ENCODE data around the gene ZNF343. TPM values are rescaled to one million over a fixed set of nuclear protein-coding genes. Genes with fewer than 3 reads are reported as not detected.

ZNF343 gene
- total RNA-seq, 2 donors from 2014 or later = 9.3 to 16.9 TPM

- H3K36me3 ChIP-seq = no peaks in the 10 kb centered on the region
- no peaks in the 10 kb centered on the region for H3K27me3 ChIP-seq (replicated peaks; ENCODE audit: insufficient read depth)
- no peak overlapping the region for H3K27ac ChIP-seq
- no peaks in the 10 kb centered on the region for H3K9me3 ChIP-seq
- no peaks in the 10 kb centered on the region for H3K4me1 ChIP-seq (ENCODE audit: control insufficient read depth in 1 of 2, low read depth in 2 of 2)
- TF ChIP-seq, protein P1, sequence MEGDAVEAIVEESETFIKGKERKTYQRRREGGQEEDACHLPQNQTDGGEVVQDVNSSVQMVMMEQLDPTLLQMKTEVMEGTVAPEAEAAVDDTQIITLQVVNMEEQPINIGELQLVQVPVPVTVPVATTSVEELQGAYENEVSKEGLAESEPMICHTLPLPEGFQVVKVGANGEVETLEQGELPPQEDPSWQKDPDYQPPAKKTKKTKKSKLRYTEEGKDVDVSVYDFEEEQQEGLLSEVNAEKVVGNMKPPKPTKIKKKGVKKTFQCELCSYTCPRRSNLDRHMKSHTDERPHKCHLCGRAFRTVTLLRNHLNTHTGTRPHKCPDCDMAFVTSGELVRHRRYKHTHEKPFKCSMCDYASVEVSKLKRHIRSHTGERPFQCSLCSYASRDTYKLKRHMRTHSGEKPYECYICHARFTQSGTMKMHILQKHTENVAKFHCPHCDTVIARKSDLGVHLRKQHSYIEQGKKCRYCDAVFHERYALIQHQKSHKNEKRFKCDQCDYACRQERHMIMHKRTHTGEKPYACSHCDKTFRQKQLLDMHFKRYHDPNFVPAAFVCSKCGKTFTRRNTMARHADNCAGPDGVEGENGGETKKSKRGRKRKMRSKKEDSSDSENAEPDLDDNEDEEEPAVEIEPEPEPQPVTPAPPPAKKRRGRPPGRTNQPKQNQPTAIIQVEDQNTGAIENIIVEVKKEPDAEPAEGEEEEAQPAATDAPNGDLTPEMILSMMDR (IDR thresholded peaks at IDR 0.05) = no peak
- H3K4me3 ChIP-seq = no peak overlapping the region
- DNase-seq (ENCODE audit: low spot score) (no peak), ATAC-seq (ENCODE audit: insufficient number of reproducible peaks, low FRiP score, low read depth) (no peak)
Measured at GRCh38 chr20:2541940-2542339, 33.2 kb upstream of the ZNF343 start.

GRCh38 chr20:2538931-2539720, 30.4 kb upstream of the ZNF343 start:
- Histone ChIP-seq H3K9me3 (no peaks in the 10 kb centered on the region), H3K4me3 (no peak overlapping the region), H3K4me1 (ENCODE audit: control insufficient read depth in 1 of 2, low read depth in 2 of 2) (no peaks in the 10 kb centered on the region), H3K36me3 (no peaks in the 10 kb centered on the region), H3K27me3 (replicated peaks; ENCODE audit: insufficient read depth) (peaks cover 3% of the 10 kb centered on the region), H3K27ac (no peak overlapping the region)
- ATAC-seq (ENCODE audit: insufficient number of reproducible peaks, low FRiP score, low read depth) (no peak), DNase-seq (ENCODE audit: low spot score) (no peak)
- TF ChIP-seq, protein P1 (IDR thresholded peaks at IDR 0.05) = no peak

GRCh38 chr20:2538356-2538755, 29.6 kb upstream of the ZNF343 start:
- Histone ChIP-seq H3K4me3 (no peak overlapping the region), H3K36me3 (no peaks in the 10 kb centered on the region), H3K4me1 (ENCODE audit: control insufficient read depth in 1 of 2, low read depth in 2 of 2) (no peaks in the 10 kb centered on the region), H3K27ac (no peak overlapping the region), H3K9me3 (no peaks in the 10 kb centered on the region), H3K27me3 (replicated peaks; ENCODE audit: insufficient read depth) (peaks cover 3% of the 10 kb centered on the region)
- ATAC-seq (ENCODE audit: insufficient number of reproducible peaks, low FRiP score, low read depth) (no peak), DNase-seq (ENCODE audit: low spot score) (no peak)
- TF ChIP-seq, protein P1 (IDR thresholded peaks at IDR 0.05) = no peak

DNA sequence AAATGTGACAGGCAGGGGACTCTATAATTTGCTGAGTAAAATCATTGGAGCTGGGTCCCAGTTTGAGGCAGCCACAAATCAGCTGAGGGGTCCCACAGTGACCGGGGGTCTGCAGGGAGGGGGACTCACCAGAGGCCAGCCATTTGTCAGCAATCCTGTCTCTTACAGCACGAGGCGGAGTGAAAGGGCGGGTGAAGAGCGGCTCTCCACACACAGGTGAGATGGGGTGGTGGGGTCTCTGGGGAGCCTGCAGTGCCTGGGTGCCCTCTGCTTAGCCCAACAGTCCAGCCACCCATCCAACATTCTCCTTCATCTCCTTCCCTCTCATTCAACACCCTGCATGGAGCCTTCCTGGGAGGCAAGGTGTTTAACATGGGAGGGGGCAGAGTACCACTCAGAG, 28.4 kb upstream of the ZNF343 start:
- Histone ChIP-seq H3K9me3 (no peaks in the 10 kb centered on the region), H3K27ac (no peak overlapping the region), H3K4me1 (ENCODE audit: control insufficient read depth in 1 of 2, low read depth in 2 of 2) (no peaks in the 10 kb centered on the region), H3K27me3 (replicated peaks; ENCODE audit: insufficient read depth) (peaks cover 3% of the 10 kb centered on the region), H3K4me3 (no peak overlapping the region), H3K36me3 (no peaks in the 10 kb centered on the region)
- TF ChIP-seq, protein P1 (IDR thresholded peaks at IDR 0.05) = no peak
- DNase-seq (ENCODE audit: low spot score) (no peak), ATAC-seq (ENCODE audit: insufficient number of reproducible peaks, low FRiP score, low read depth) (no peak)

DNA sequence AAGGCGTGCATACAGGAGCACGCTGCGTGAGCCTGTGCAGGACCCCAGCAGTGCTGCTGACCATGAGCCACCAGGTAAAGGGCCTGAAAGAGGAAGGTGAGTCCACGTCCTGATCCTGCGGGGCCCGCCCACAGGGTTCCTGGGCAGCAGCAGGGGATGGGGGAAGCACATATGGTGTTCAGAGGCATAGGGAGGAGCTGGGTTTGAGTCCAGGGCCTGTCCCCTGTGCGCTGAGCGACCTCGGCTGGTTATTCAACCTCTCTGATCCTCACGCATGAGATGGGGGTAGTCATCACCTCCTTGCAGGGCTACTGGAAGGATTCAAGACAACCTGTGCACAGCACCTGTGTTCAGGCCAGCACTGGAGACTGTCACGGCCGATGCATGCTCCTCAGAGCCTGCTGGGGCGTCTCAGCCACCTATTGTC, 27.9 kb upstream of the ZNF343 start, which contains the start of gene TMC2:
TMC2 (plus strand) TSS at position 14 of the 427 bp plus-strand sequence; CDS start at position 63, 49 bp downstream.
- DNase-seq (ENCODE audit: low spot score) (no peak), ATAC-seq (ENCODE audit: insufficient number of reproducible peaks, low FRiP score, low read depth) (no peak)
- Histone ChIP-seq H3K9me3 (no peaks in the 10 kb centered on the region), H3K4me1 (ENCODE audit: control insufficient read depth in 1 of 2, low read depth in 2 of 2) (no peaks in the 10 kb centered on the region), H3K36me3 (no peaks in the 10 kb centered on the region), H3K27me3 (replicated peaks; ENCODE audit: insufficient read depth) (peaks cover 3% of the 10 kb centered on the region), H3K4me3 (no peak within 1 kb of the TSS), H3K27ac (no peak within 1 kb of the TSS)
- TF ChIP-seq, protein P1 (IDR thresholded peaks at IDR 0.05) = no peak

Measured in thoracic aorta (tissue), 2 donors.